Measurements from ENCODE around the gene ARHGAP26.
A peak's percentile ranks its signal among the peaks of the same experiment; 100 is the strongest.

The ARHGAP26 gene

DNA sequence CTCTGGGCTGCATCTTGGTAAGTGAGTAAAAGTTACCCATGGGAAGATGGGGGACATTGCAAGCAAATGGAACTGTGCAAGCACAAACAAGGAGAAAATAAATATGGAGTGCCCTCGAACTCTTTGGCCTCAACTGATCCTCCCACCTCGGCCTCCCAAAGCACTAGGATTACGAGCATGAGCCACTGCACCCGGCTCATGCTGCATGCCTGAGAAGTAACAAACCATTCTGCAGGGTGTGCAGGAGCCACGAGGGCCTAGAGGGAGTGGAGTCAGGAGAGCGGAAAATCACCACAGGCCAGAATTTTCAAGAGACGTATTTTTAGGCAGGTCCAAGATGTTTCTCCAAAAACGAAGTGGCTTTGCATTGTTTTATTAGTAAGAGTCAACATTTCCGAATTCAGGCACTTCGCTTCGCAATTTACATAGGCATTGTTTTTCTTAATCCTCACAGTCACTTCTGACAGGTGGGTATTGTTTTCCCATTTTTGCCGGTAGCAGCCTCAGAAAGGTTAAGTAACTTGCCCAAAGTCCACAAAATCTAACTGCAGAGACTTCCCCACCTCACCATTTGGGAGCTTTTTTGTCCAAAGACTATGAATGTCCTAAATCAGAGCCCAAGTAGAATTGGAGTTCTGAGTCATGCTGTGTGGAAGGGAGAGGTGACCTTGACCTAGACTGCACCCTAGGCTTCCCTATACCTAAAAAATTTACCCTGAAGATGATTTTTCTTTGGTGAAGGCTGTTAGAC, 403.1 kb downstream of the ARHGAP26 start:
- Histone ChIP-seq H3K27ac (ENCODE audit: low read depth, low read length) (peak overlapping the region; percentile 70), H3K9me3 (ENCODE audit: control insufficient read depth, insufficient read depth, low read length) (no peaks in the 10 kb centered on the region), H3K27me3 (ENCODE audit: control insufficient read depth, insufficient read depth, low read length) (no peaks in the 10 kb centered on the region), H3K4me3 (ENCODE audit: low read depth, low read length) (no peak overlapping the region), H3K4me1 (ENCODE audit: control insufficient read depth, insufficient read depth, low read length) (peaks cover 21% of the 10 kb centered on the region), H3K9ac (ENCODE audit: low read depth, low read length) (no peak overlapping the region; the same call in 1 of the 2 replicates), H3K36me3 (ENCODE audit: control insufficient read depth, insufficient read depth, low read length) (no peaks in the 10 kb centered on the region)

GRCh38 chr5:143174714-143175398, 404.7 kb downstream of the ARHGAP26 start:
- Histone ChIP-seq H3K27ac (ENCODE audit: low read depth, low read length) (no peak overlapping the region), H3K4me1 (ENCODE audit: control insufficient read depth, insufficient read depth, low read length) (peaks cover 21% of the 10 kb centered on the region), H3K4me3 (ENCODE audit: low read depth, low read length) (no peak overlapping the region), H3K9ac (ENCODE audit: low read depth, low read length) (no peak overlapping the region; the same call in 1 of the 2 replicates), H3K9me3 (ENCODE audit: control insufficient read depth, insufficient read depth, low read length) (no peaks in the 10 kb centered on the region), H3K36me3 (ENCODE audit: control insufficient read depth, insufficient read depth, low read length) (no peaks in the 10 kb centered on the region), H3K27me3 (ENCODE audit: control insufficient read depth, insufficient read depth, low read length) (no peaks in the 10 kb centered on the region)

DNA sequence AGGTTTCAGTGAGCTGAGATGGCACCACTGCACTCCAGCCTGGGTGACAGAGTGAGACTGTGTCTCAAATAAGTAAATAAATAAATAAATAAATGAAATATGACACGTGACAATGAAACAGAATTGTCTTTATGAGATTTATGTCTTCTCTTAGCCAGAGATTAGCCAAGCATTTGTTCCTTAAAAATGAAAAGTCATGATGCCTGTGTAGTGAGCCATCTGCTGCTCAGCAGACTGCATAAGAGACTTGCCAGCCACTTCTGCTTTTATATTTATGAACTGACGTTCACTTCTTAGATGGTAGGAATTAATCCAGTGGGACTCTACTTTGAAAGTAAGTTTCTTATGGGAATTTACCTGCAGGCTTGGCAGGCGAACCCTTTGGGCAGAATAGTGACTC, 405.9 kb downstream of the ARHGAP26 start:
- H3K27ac ChIP-seq (ENCODE audit: low read depth, low read length) = no peak overlapping the region
- no peaks in the 10 kb centered on the region for H3K27me3 ChIP-seq (ENCODE audit: control insufficient read depth, insufficient read depth, low read length)
- H3K9me3 ChIP-seq (ENCODE audit: control insufficient read depth, insufficient read depth, low read length) = no peaks in the 10 kb centered on the region
- H3K4me1 ChIP-seq (ENCODE audit: control insufficient read depth, insufficient read depth, low read length) = peaks cover 16% of the 10 kb centered on the region
- no peaks in the 10 kb centered on the region for H3K36me3 ChIP-seq (ENCODE audit: control insufficient read depth, insufficient read depth, low read length)
- H3K4me3 ChIP-seq (ENCODE audit: low read depth, low read length) = no peak overlapping the region
- H3K9ac ChIP-seq (ENCODE audit: low read depth, low read length) = no peak overlapping the region

DNA sequence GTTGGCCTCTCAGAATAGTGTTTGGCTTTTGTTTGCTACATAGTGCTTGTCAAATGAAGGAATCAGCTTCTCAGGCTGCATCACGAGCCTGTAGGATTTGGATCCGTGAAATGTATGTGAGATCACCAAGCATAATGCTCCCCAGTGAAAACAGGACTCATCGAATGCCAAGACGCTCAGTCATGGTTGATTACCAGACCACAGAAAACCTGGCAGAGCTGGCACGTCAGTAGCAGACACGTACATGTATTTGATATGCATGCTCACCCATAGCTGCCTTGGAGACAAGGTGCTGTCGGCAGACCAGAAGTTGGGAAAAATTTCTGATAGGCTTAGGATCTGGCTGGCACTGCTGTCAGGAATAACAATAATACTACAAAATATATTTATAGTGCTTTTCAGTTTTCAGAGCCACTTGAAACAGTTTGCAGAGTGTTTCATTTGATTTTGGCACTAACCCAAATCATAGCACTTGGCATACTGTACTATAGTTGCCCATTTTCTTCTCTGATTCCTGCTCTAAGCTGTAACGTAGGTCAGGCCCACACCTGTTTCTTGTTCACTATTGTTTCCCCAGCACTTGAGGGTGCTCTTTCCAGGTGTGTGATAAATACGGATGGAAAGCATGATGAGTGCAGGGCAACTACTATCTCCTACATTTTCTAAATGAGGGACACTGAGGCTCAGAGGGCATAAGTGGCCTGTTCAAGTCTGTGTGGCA, 407.2 kb downstream of the ARHGAP26 start:
- Histone ChIP-seq H3K4me3 (ENCODE audit: low read depth, low read length) (no peak overlapping the region), H3K27ac (ENCODE audit: low read depth, low read length) (no peak overlapping the region), H3K9ac (ENCODE audit: low read depth, low read length) (no peak overlapping the region), H3K36me3 (ENCODE audit: control insufficient read depth, insufficient read depth, low read length) (no peaks in the 10 kb centered on the region), H3K27me3 (ENCODE audit: control insufficient read depth, insufficient read depth, low read length) (no peaks in the 10 kb centered on the region), H3K4me1 (ENCODE audit: control insufficient read depth, insufficient read depth, low read length) (peaks cover 16% of the 10 kb centered on the region), H3K9me3 (ENCODE audit: control insufficient read depth, insufficient read depth, low read length) (no peaks in the 10 kb centered on the region)

DNA sequence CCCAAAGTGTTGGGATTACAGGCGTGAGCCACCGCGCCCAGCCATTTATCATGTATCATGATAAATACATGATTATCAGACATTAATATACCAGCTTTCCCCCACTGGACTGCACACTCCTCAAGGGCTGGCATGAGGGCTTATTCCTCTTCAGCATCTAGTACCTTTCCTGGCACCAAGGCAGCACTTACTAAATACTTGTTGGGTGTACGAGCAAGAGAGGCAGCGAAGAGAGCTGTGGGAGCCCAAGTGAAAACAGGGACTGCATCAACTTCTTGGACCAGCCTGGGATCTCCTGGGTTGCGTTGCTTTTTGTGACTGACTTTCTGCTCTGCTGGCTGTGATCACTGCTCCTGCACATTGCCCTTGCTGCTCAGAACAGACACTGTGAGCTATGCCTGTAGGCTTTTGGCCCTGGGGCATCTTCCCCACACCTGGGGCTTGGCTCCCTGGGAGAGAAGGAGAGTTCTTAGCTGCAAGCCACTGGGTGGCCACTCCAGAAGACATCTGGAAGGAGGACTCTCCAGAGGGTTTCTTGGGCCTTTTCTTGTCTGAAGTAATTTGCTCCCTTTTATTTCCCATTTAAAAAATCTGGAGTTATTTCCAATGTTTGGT, 409.1 kb downstream of the ARHGAP26 start:
- no peaks in the 10 kb centered on the region for H3K9me3 ChIP-seq (ENCODE audit: control insufficient read depth, insufficient read depth, low read length)
- no peak overlapping the region for H3K4me3 ChIP-seq (ENCODE audit: low read depth, low read length)
- no peaks in the 10 kb centered on the region for H3K27me3 ChIP-seq (ENCODE audit: control insufficient read depth, insufficient read depth, low read length)
- H3K36me3 ChIP-seq (ENCODE audit: control insufficient read depth, insufficient read depth, low read length) = no peaks in the 10 kb centered on the region
- peaks cover 8% of the 10 kb centered on the region for H3K4me1 ChIP-seq (ENCODE audit: control insufficient read depth, insufficient read depth, low read length)
- no peak overlapping the region for H3K9ac ChIP-seq (ENCODE audit: low read depth, low read length)
- H3K27ac ChIP-seq (ENCODE audit: low read depth, low read length) = no peak overlapping the region

- Histone ChIP-seq H3K4me1 (ENCODE audit: control insufficient read depth, insufficient read depth, low read length) (no peaks in the 10 kb centered on the region), H3K4me3 (ENCODE audit: low read depth, low read length) (no peak overlapping the region), H3K27me3 (ENCODE audit: control insufficient read depth, insufficient read depth, low read length) (no peaks in the 10 kb centered on the region), H3K27ac (ENCODE audit: low read depth, low read length) (no peak overlapping the region), H3K9ac (ENCODE audit: low read depth, low read length) (no peak overlapping the region), H3K9me3 (ENCODE audit: control insufficient read depth, insufficient read depth, low read length) (no peaks in the 10 kb centered on the region), H3K36me3 (ENCODE audit: control insufficient read depth, insufficient read depth, low read length) (no peaks in the 10 kb centered on the region)
Observed at GRCh38 chr5:143180751-143181150, 410.6 kb downstream of the ARHGAP26 start.

DNA sequence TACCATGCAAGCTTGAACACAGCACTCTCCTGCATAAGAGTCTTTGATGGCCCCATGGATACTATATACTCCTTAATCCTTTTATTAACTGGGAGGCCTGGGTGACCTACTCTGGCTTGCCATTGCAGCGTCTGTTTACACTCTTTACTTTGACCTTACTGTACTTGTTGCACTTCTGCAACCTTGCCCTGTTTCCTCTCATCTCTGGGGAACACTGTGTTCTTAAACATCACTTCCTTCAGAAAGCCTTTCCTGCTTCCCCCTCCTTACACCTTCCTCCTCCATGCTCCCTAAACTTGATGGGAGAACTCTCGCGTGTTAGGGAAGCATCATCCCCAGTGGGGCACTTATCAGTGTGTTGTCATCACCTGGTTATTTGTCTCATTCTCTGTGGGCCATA, 411.0 kb downstream of the ARHGAP26 start:
- Histone ChIP-seq H3K4me1 (ENCODE audit: control insufficient read depth, insufficient read depth, low read length) (no peaks in the 10 kb centered on the region), H3K27me3 (ENCODE audit: control insufficient read depth, insufficient read depth, low read length) (no peaks in the 10 kb centered on the region), H3K4me3 (ENCODE audit: low read depth, low read length) (no peak overlapping the region), H3K27ac (ENCODE audit: low read depth, low read length) (no peak overlapping the region), H3K9me3 (ENCODE audit: control insufficient read depth, insufficient read depth, low read length) (no peaks in the 10 kb centered on the region), H3K36me3 (ENCODE audit: control insufficient read depth, insufficient read depth, low read length) (no peaks in the 10 kb centered on the region), H3K9ac (ENCODE audit: low read depth, low read length) (no peak overlapping the region)

DNA sequence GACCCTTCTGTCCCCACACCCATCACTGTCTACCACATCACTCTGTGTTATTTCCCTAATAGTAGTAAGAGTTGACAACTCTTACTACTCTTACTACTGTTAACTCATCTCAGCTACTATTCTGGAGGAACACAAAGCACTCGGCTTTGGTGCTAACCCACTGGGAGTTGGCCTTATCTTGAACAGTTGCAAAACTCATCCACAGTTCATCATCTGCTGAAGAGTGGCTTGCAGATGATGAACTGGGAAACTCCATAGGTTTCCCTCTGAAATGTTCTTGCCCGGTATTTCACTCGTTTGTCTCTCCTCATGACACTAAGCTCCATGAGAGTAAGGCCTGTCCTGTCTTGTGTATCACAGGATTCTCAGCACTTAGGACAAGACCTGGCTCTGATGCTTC, 411.9 kb downstream of the ARHGAP26 start:
- H3K9me3 ChIP-seq (ENCODE audit: control insufficient read depth, insufficient read depth, low read length) = no peaks in the 10 kb centered on the region
- no peaks in the 10 kb centered on the region for H3K4me1 ChIP-seq (ENCODE audit: control insufficient read depth, insufficient read depth, low read length)
- H3K4me3 ChIP-seq (ENCODE audit: low read depth, low read length) = no peak overlapping the region
- H3K9ac ChIP-seq (ENCODE audit: low read depth, low read length) = no peak overlapping the region
- H3K36me3 ChIP-seq (ENCODE audit: control insufficient read depth, insufficient read depth, low read length) = no peaks in the 10 kb centered on the region
- no peaks in the 10 kb centered on the region for H3K27me3 ChIP-seq (ENCODE audit: control insufficient read depth, insufficient read depth, low read length)
- no peak overlapping the region for H3K27ac ChIP-seq (ENCODE audit: low read depth, low read length)

DNA sequence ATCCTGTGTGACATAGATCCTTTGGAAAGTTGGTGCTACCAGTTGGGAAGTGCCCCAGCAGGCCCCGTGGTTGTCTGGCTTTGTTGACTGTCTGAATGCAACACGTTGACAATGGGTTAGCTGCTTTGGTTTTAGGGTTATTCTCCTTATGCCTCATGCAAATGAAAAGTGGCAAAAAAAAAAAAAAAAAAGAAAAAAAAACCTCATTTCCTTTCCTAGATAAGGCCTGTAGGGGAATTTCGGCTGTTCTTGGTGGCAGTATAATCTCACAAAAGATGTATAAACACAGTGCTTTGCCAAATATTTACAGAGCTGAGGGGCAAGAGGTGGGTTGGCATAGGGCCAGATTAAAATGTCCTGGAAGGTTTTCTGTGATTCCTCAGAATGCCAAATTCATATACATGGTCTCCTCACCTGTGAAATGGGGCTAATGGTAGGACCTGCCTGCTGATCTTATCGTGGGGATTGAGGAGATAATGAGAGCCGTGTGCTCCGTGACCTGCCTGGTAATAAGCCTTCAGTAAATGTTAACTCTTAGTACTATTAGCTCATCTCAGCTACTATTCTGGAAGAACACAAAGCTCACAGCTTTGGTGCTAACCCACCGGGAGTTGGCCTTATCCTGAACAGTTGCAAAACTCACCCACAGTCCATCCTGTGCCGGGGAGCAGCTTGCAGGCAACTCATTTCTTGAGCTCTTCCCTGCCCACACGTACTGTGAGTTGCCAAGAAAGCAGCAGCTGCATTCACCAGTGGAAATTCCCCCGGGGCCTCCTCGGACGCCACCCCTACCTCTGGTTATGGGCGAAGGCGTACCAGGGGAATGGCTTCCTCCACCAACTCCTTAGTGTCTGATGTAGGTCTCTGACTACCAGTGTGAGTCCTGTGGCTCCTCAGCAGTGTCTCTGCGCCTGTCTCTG, 413.0 kb downstream of the ARHGAP26 start:
- 0 out of 2 replicates have a peak, but pooled peaks cover 3% of the 10 kb centered on the region for H3K4me1 ChIP-seq (ENCODE audit: control insufficient read depth, insufficient read depth, low read length)
- H3K27ac ChIP-seq (ENCODE audit: low read depth, low read length) = no peak overlapping the region
- H3K36me3 ChIP-seq (ENCODE audit: control insufficient read depth, insufficient read depth, low read length) = no peaks in the 10 kb centered on the region
- no peak overlapping the region for H3K4me3 ChIP-seq (ENCODE audit: low read depth, low read length)
- H3K27me3 ChIP-seq (ENCODE audit: control insufficient read depth, insufficient read depth, low read length) = no peaks in the 10 kb centered on the region
- no peaks in the 10 kb centered on the region for H3K9me3 ChIP-seq (ENCODE audit: control insufficient read depth, insufficient read depth, low read length)
- no peak overlapping the region for H3K9ac ChIP-seq (ENCODE audit: low read depth, low read length)

GRCh38 chr5:143183989-143184388, 413.8 kb downstream of the ARHGAP26 start:
- no peaks in the 10 kb centered on the region for H3K9me3 ChIP-seq (ENCODE audit: control insufficient read depth, insufficient read depth, low read length)
- no peaks in the 10 kb centered on the region for H3K36me3 ChIP-seq (ENCODE audit: control insufficient read depth, insufficient read depth, low read length)
- no peak overlapping the region for H3K4me3 ChIP-seq (ENCODE audit: low read depth, low read length)
- H3K27me3 ChIP-seq (ENCODE audit: control insufficient read depth, insufficient read depth, low read length) = no peaks in the 10 kb centered on the region
- H3K4me1 ChIP-seq (ENCODE audit: control insufficient read depth, insufficient read depth, low read length) = 0 out of 2 replicates have a peak, but pooled peaks cover 3% of the 10 kb centered on the region
- no peak overlapping the region for H3K9ac ChIP-seq (ENCODE audit: low read depth, low read length)
- H3K27ac ChIP-seq (ENCODE audit: low read depth, low read length) = no peak overlapping the region
